Sigmoid colon (tissue), 7 donors: Measurements from ENCODE around the gene ANKRD13D. TPM values are rescaled to one million over a fixed set of nuclear protein-coding genes. Genes with fewer than 3 reads are reported as not detected.

Experiments
- DNase-seq: peaks from one replicate; pipeline ENCODE4 v3.0.0-alpha.2; 2019
- H3K27ac ChIP-seq, 4 donors: fragments of 200-600 bp; sonication (generic); one replicate each; pipeline ENCODE4 v1.5.1; 2016 to 2019; ENCODE audit warnings: mild to moderate bottlenecking in 1 of 4
- H3K27me3 ChIP-seq, 3 donors: fragments of 200-600 bp; sonication (generic); one replicate each; pipeline ENCODE4 v1.5.1; 2019; ENCODE audit warnings: mild to moderate bottlenecking in 1 of 3
- H3K36me3 ChIP-seq, 4 donors: fragments of 200-600 bp; sonication (generic); one replicate each; pipeline ENCODE4 v1.5.1; 2016 to 2019
- H3K4me1 ChIP-seq, 4 donors: fragments of 200-600 bp; sonication (generic); one replicate each; pipeline ENCODE4 v1.5.1; 2017 to 2019
- H3K4me3 ChIP-seq, 4 donors: fragments of 200-600 bp; sonication (generic); one replicate each; pipeline ENCODE4 v1.5.1; 2017 to 2019; ENCODE audit warnings: mild to moderate bottlenecking in 2 of 4, moderate library complexity in 1 of 4
- H3K9me3 ChIP-seq, 4 donors: fragments of 200-600 bp in 3 of 4; sonication (generic) in 3 of 4; one replicate each; pipeline versions ENCODE4 v1.5.1 to v1.6.1; 2013 to 2019
- CTCF ChIP-seq, 4 experiments: fragments of 450-650 bp in 3 of 4; fragments of 200-600 bp in 1 of 4; IDR thresholded peaks; one replicate each; pipeline ENCODE4 v1.5.1; 2016 to 2019; ENCODE audit warnings: antibody characterized with exemption in 4 of 4, mild to moderate bottlenecking in 3 of 4, moderate library complexity in 2 of 4
- EP300 ChIP-seq, 4 donors: sonication (generic); formaldehyde crosslinking; IDR thresholded peaks; one replicate each; pipeline ENCODE4 v1.6.1; 2017; ENCODE audit warnings: antibody characterized with exemption in 4 of 4
- POLR2A ChIP-seq, 2 donors: fragments of 450-650 bp; IDR thresholded peaks; one replicate each; pipeline ENCODE4 v1.6.1; 2016; ENCODE audit warnings: antibody characterized with exemption in 2 of 2, mild to moderate bottlenecking in 2 of 2, moderate library complexity in 2 of 2
- POLR2AphosphoS5 ChIP-seq, 4 donors: sonication (generic); formaldehyde crosslinking; IDR thresholded peaks; one replicate each; pipeline ENCODE4 v1.6.1; 2017; ENCODE audit warnings: antibody characterized with exemption in 4 of 4
- WGBS, 2 donors: extraction: QIAGEN DNeasy Blood & Tissue Kit; methylation state at CpG; one replicate each; pipeline ENCODE4 v1.1.7; 2013; 5-methylcytosine and 5-hydroxymethylcytosine counted together
- intact Hi-C: fragments of 100-400 bp; cut with DNase I; formaldehyde crosslinking; loops from one replicate; pipeline ENCODE4 v1.15.1; 2023
- polyA plus RNA-seq, 3 donors: library from polyadenylated mRNA; stranded (reverse); fragments of 200-250 nt; gene quantifications; one replicate each; pipeline ENCODE4 v1.2.3, GENCODE V29; 2013
- total RNA-seq, 4 donors: library from RNA; depleted of rRNA; stranded (reverse); fragments of >200 nt; gene quantifications; one replicate each; pipeline ENCODE4 v1.1.0, GENCODE V29; 2016
- donor health status: healthy with polysubstance abuse.
- donor health status: Bipolar disorder and iron deficiency.
- donor health status: healthy.

Gene ANKRD13D
- total and polyA plus RNA-seq, 7 donors, result 9.0 to 45.7 (median 24.0) TPM

GRCh38 chr11:67270256-67271204 is 18.6 kb upstream of the ANKRD13D start:
- peak; percentile 71 for DNase-seq
- TF ChIP-seq POLR2AphosphoS5 (IDR thresholded peaks at IDR 0.05) (peak in 1 of 4 donors; percentile 17), POLR2A (IDR thresholded peaks at IDR 0.05) (no peak)
- WGBS, 2 donors, result 20 to 36% methylated on average over 28 of the region's 28 CpGs
- Histone ChIP-seq H3K4me1 (peaks cover 0 to 92% (median 90%) of the 10 kb centered on the region in 4 donors), H3K27ac (peak overlapping the region; percentile 82 to 86 (median 84)), H3K4me3 (peak overlapping the region in 3 of 4 donors; percentile 8 to 92 (median 28)), H3K36me3 (peaks cover 0 to 5% (median 0%) of the 10 kb centered on the region in 4 donors), H3K27me3 (no peaks in the 10 kb centered on the region), H3K9me3 (no peaks in the 10 kb centered on the region)
- intact Hi-C loops, result no loop called here

GRCh38 chr11:67271205-67271540 is 17.9 kb upstream of the ANKRD13D start:
- Histone ChIP-seq H3K36me3 (peaks cover 0 to 5% (median 0%) of the 10 kb centered on the region in 4 donors), H3K4me1 (peaks cover 0 to 93% (median 91%) of the 10 kb centered on the region in 4 donors), H3K27ac (peak overlapping the region; percentile 82 to 86 (median 84)), H3K9me3 (no peaks in the 10 kb centered on the region), H3K27me3 (no peaks in the 10 kb centered on the region), H3K4me3 (peak overlapping the region in 1 of 4 donors; percentile 92)
- no peak for TF ChIP-seq POLR2A (IDR thresholded peaks at IDR 0.05)
- no peak for TF ChIP-seq POLR2AphosphoS5 (IDR thresholded peaks at IDR 0.05)
- no peak for TF ChIP-seq CTCF (IDR thresholded peaks at IDR 0.05)
- TF ChIP-seq EP300 (IDR thresholded peaks at IDR 0.05), result no peak
- intact Hi-C loops, result no loop called here
- WGBS, 2 donors, result 46 to 72% methylated on average over 5 of the region's 5 CpGs
- DNase-seq, result no peak

GRCh38 chr11:67271541-67272284 is 17.4 kb upstream of the ANKRD13D start:
- no peaks in the 10 kb centered on the region for H3K27me3 ChIP-seq
- DNase-seq, result peak; percentile 62
- no peak overlapping the region for H3K4me3 ChIP-seq
- no peak for TF ChIP-seq EP300 (IDR thresholded peaks at IDR 0.05)
- TF ChIP-seq POLR2A (IDR thresholded peaks at IDR 0.05), result no peak
- TF ChIP-seq CTCF (IDR thresholded peaks at IDR 0.05), result no peak
- TF ChIP-seq POLR2AphosphoS5 (IDR thresholded peaks at IDR 0.05), result no peak
- H3K4me1 ChIP-seq, result peaks cover 0 to 99% (median 96%) of the 10 kb centered on the region in 4 donors
- intact Hi-C loops, result no loop called here
- 42 to 75% methylated on average over 19 of the region's 19 CpGs for WGBS, 2 donors
- peaks cover 0 to 5% (median 0%) of the 10 kb centered on the region in 4 donors for H3K36me3 ChIP-seq
- H3K9me3 ChIP-seq, result no peaks in the 10 kb centered on the region
- peak overlapping the region; percentile 84 to 89 (median 85) for H3K27ac ChIP-seq

GRCh38 chr11:67272327-67273259 is 16.5 kb upstream of the ANKRD13D start:
- H3K4me3 ChIP-seq, result no peak overlapping the region

More at GRCh38 chr11:67272327-67273259, 16.5 kb upstream of the ANKRD13D start:
- no peak for TF ChIP-seq POLR2AphosphoS5 (IDR thresholded peaks at IDR 0.05)
- intact Hi-C loops, result no loop called here
- Histone ChIP-seq H3K9me3 (no peaks in the 10 kb centered on the region), H3K36me3 (peaks cover 0 to 5% (median 0%) of the 10 kb centered on the region in 4 donors), H3K4me1 (peaks cover 0 to 100% (median 98%) of the 10 kb centered on the region in 4 donors), H3K27ac (peak overlapping the region; percentile 84 to 89 (median 85)), H3K27me3 (no peaks in the 10 kb centered on the region)
- DNase-seq, result peak; percentile 65
- WGBS, 2 donors, result 62 to 72% methylated on average over 23 of the region's 23 CpGs
